Frontal cortex (tissue), 4 donors: ENCODE results near the gene FBXO48. TPM values are rescaled to one million over a fixed set of nuclear protein-coding genes. Genes with fewer than 3 reads are reported as not detected.
A peak's percentile ranks its signal among the peaks of the same experiment; 100 is the strongest.
"Not testable (repeated sequence)": the region's sequence is repeated elsewhere in the genome, so short reads cannot be mapped to it uniquely, and the experiment has no call there.

Experiments
- DNase-seq, 2 donors: peaks; one replicate each; pipeline ENCODE4 v3.0.0; 2012; ENCODE audit warnings: low spot score in 2 of 2
- FAIRE-seq: peaks from 2 replicates; lab custom pipeline; 2012; peaks lifted over from hg19 to GRCh38; lab: Jason Lieb, UNC
- total RNA-seq: library from RNA; depleted of rRNA; stranded (reverse); fragments of >200 nt; gene quantifications from one replicate; pipeline ENCODE4 v1.2.3, GENCODE V29; 2014
- donor health status: control.
- donor health status: control.
- donor health status: control.

Gene FBXO48
- total RNA-seq, 1 donor from 2014 or later, result 0.82 TPM

- FAIRE-seq (no peak), DNase-seq (no peak)
These were observed 8.0 kb upstream of the FBXO48 start for GRCh38 chr2:68475110-68475509.

GRCh38 chr2:68472796-68473414, 5.8 kb upstream of the FBXO48 start:
- DNase-seq (no peak), FAIRE-seq (no peak)

- DNase-seq (no peak), FAIRE-seq (no peak)
These were observed 4.3 kb upstream of the FBXO48 start for GRCh38 chr2:68471385-68471784.

GRCh38 chr2:68469935-68470334, 2.8 kb upstream of the FBXO48 start:
- DNase-seq, result no peak
- no peak for FAIRE-seq

GRCh38 chr2:68468801-68469200, 1.7 kb upstream of the FBXO48 start:
- DNase-seq, result no peak
- no peak for FAIRE-seq

- FAIRE-seq, result no peak
- DNase-seq, result no peak
These were observed 367 bp downstream of the FBXO48 start for GRCh38 chr2:68466778-68467076.

- FAIRE-seq (no peak), DNase-seq (no peak)
These were observed 725 bp downstream of the FBXO48 start for GRCh38 chr2:68466361-68466777.

- FAIRE-seq (no peak), DNase-seq (no peak)
These were observed 1.8 kb downstream of the FBXO48 start for GRCh38 chr2:68465081-68465916.

GRCh38 chr2:68464651-68465050, 2.4 kb downstream of the FBXO48 start:
- DNase-seq, result no peak

GRCh38 chr2:68463287-68463877, 3.7 kb downstream of the FBXO48 start:
- DNase-seq (peak; percentile 33 to 61), FAIRE-seq (peak; percentile 90)

More at GRCh38 chr2:68464651-68465050, 2.4 kb downstream of the FBXO48 start:
- no peak for FAIRE-seq

GRCh38 chr2:68458981-68459380, 8.1 kb downstream of the FBXO48 start:
- FAIRE-seq, result no peak

GRCh38 chr2:68456198-68456597, 10.9 kb downstream of the FBXO48 start:
- DNase-seq (no peak), FAIRE-seq (no peak)

More at GRCh38 chr2:68458981-68459380, 8.1 kb downstream of the FBXO48 start:
- DNase-seq, result no peak

GRCh38 chr2:68454719-68455118, 12.4 kb downstream of the FBXO48 start:
- DNase-seq (no peak), FAIRE-seq (no peak)

GRCh38 chr2:68453761-68454360, 13.2 kb downstream of the FBXO48 start:
- no peak for DNase-seq
- FAIRE-seq, result no peak

GRCh38 chr2:68452158-68452900, 14.8 kb downstream of the FBXO48 start:
- FAIRE-seq (no peak), DNase-seq (no peak)

GRCh38 chr2:68448671-68449653, 18.1 kb downstream of the FBXO48 start:
- no peak for DNase-seq
- no peak for FAIRE-seq

GRCh38 chr2:68447118-68447517, 20.0 kb downstream of the FBXO48 start:
- FAIRE-seq (no peak), DNase-seq (no peak)

- not testable (repeated sequence) for DNase-seq, FAIRE-seq
These were observed 20.7 kb downstream of the FBXO48 start for GRCh38 chr2:68446425-68446824.

- DNase-seq, result no peak
- FAIRE-seq, result peak; percentile 24
These were observed 25.1 kb downstream of the FBXO48 start for GRCh38 chr2:68441994-68442322.
